Neural crest cell (in vitro differentiated cells): ENCODE results near the gene NDST4. TPM values are rescaled to one million over a fixed set of nuclear protein-coding genes. Genes with fewer than 3 reads are reported as not detected.
A peak's percentile ranks its signal among the peaks of the same experiment; 100 is the strongest.

Source experiments
- DNase-seq: peaks from one replicate; pipeline ENCODE4 v3.0.0; 2021; ENCODE audit warnings: low read depth, mixed read lengths, low spot score
- H3K27ac Mint-ChIP-seq: one replicate; pipeline ENCODE4 v1.8.0; 2021; ENCODE audit warnings: mild to moderate bottlenecking, mixed read lengths; ENCODE audit not compliant: unreplicated experiment
- H3K27me3 Mint-ChIP-seq: 2 replicates; pipeline ENCODE4 v1.8.0; 2021; ENCODE audit warnings: low read depth, mild to moderate bottlenecking, mixed read lengths
- H3K36me3 Mint-ChIP-seq: 2 replicates; pipeline ENCODE4 v1.8.0; 2021; ENCODE audit warnings: low read depth, mild to moderate bottlenecking, mixed read lengths
- H3K4me1 Mint-ChIP-seq: 2 replicates; pipeline ENCODE4 v1.8.0; 2021; ENCODE audit warnings: mixed read lengths
- H3K4me3 Mint-ChIP-seq: one replicate; pipeline ENCODE4 v1.8.0; 2021; ENCODE audit warnings: mild to moderate bottlenecking, mixed read lengths
- H3K9me3 Mint-ChIP-seq: 2 replicates; pipeline ENCODE4 v1.8.0; 2021; ENCODE audit warnings: mixed read lengths
- total RNA-seq: library from RNA; stranded (reverse); gene quantifications from 2 replicates; pipeline ENCODE4 v1.2.1, GENCODE V29; 2021
- TF ChIP-seq, protein P1 (sequence below): fragments of 200-600 bp; sonication (generic); conservative IDR thresholded peaks from 2 replicates; pipeline ENCODE4 v1.5.0; 2021; ENCODE audit warnings: antibody characterized with exemption, mild to moderate bottlenecking

The NDST4 gene
- total RNA-seq, 1 donor from 2014 or later, result 1.3 TPM

DNA sequence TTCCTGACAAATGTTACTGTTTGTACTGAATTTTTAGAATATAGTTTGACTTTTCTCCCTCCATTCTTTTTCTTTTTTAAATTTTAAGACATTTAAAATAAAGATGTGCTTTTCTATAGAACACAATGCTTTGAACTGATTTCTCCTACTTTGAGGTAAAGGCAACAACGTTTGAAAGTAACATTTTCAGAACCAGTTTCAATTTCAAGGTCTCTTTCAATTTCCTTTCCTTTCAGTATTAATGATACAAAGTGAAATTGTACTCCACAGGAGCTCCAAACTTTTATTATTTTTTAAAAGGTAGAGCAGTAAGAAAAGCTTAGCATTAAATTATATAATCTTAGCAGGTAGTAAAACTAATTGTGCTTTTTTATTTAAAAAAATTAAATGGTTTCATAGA is 54.9 kb downstream of the NDST4 start:
- no peak for DNase-seq
- no peak overlapping the region for H3K27ac Mint-ChIP-seq
- H3K4me1 Mint-ChIP-seq, result no peaks in the 10 kb centered on the region
- H3K36me3 Mint-ChIP-seq, result no peaks in the 10 kb centered on the region
- no peaks in the 10 kb centered on the region for H3K27me3 Mint-ChIP-seq
- H3K9me3 Mint-ChIP-seq, result no peaks in the 10 kb centered on the region
- TF ChIP-seq, protein P1, sequence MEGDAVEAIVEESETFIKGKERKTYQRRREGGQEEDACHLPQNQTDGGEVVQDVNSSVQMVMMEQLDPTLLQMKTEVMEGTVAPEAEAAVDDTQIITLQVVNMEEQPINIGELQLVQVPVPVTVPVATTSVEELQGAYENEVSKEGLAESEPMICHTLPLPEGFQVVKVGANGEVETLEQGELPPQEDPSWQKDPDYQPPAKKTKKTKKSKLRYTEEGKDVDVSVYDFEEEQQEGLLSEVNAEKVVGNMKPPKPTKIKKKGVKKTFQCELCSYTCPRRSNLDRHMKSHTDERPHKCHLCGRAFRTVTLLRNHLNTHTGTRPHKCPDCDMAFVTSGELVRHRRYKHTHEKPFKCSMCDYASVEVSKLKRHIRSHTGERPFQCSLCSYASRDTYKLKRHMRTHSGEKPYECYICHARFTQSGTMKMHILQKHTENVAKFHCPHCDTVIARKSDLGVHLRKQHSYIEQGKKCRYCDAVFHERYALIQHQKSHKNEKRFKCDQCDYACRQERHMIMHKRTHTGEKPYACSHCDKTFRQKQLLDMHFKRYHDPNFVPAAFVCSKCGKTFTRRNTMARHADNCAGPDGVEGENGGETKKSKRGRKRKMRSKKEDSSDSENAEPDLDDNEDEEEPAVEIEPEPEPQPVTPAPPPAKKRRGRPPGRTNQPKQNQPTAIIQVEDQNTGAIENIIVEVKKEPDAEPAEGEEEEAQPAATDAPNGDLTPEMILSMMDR, result no peak
- H3K4me3 Mint-ChIP-seq, result no peak overlapping the region

DNA sequence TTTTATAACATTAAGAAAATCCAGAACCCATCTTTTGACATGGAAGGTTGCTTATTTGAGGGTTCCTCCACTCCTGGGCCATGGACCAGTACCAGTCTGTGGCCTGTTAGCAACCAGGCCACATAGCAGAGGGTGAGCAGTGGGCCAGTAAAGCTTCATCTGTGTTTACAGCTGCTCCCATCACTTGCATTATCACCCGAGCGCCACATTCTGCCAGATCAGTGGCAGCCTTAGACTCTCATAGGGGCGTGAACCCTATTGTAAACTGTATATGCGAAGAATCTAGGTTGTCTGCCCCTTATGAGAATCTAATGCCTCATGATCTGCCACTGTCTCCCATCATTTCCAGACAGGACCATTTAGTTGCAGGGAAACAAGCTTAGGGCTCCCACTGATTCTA is 58.6 kb downstream of the NDST4 start:
- H3K9me3 Mint-ChIP-seq, result no peaks in the 10 kb centered on the region
- TF ChIP-seq, protein P1, result no peak
- DNase-seq, result no peak
- H3K36me3 Mint-ChIP-seq, result no peaks in the 10 kb centered on the region
- no peaks in the 10 kb centered on the region for H3K4me1 Mint-ChIP-seq
- no peak overlapping the region for H3K4me3 Mint-ChIP-seq
- no peaks in the 10 kb centered on the region for H3K27me3 Mint-ChIP-seq
- H3K27ac Mint-ChIP-seq, result peak overlapping the region; percentile 78

DNA sequence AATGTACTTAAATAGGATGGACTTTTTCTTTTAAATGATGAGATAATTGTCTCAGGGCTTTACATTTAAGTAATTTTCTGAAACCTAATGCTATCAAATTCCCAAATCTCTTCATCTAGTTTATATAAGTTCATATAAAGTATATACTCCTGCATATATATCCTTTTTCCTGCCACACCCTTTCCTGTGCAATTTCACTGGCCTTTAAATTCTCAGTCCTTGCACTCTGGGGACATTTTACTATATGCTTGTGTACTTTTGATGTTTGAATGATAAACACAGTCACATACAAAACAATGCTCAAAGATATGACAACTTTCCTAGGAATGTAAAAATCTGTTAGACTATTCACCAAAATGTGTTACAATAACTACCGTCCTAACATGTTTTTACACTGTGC is 60.1 kb downstream of the NDST4 start:
- Mint-ChIP-seq H3K4me1 (no peaks in the 10 kb centered on the region), H3K36me3 (no peaks in the 10 kb centered on the region), H3K27me3 (no peaks in the 10 kb centered on the region), H3K27ac (no peak overlapping the region), H3K4me3 (no peak overlapping the region), H3K9me3 (no peaks in the 10 kb centered on the region)
- no peak for DNase-seq
- TF ChIP-seq, protein P1, result no peak

DNA sequence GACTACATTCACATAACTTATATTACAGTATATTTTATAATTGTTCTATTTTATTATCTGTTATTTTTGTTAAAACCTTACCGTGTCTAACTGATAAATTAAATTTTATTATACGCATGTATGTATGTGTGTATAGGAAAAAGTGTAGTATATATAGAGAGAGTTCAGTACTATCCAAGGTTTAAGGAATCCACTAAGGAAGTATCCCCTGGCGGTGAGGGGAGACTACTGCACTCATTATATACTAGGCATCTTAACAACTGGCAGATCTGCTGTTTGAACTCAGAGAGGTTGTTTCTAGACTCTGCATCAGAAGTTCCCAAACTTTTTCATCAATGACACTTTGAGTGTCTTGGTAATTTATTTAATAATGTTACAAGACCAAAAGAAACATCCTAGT is 70.9 kb downstream of the NDST4 start:
- H3K27me3 Mint-ChIP-seq, result no peaks in the 10 kb centered on the region
- no peak overlapping the region for H3K27ac Mint-ChIP-seq
- TF ChIP-seq, protein P1, result peak; percentile 54
- H3K4me1 Mint-ChIP-seq, result no peaks in the 10 kb centered on the region
- no peak for DNase-seq
- H3K36me3 Mint-ChIP-seq, result no peaks in the 10 kb centered on the region
- no peaks in the 10 kb centered on the region for H3K9me3 Mint-ChIP-seq
- no peak overlapping the region for H3K4me3 Mint-ChIP-seq

DNA sequence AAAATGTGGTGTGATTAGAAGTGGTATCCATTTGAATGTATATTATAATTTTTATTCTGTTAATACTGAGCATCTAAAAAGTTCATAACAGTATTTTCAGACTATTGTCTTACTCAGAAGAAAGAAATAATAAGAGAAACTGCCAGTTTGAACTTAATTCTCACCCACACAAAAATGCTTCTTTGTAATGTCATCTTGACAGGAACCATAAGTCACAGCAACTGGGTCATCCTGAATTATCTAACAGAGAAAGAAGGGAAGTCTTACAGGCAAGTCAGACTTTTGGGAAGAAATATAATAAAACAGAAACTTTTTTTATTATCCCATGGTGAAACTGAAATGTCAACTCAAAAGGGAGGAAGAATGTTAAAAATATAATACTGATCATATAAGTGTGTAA is 83.1 kb downstream of the NDST4 start:
- Mint-ChIP-seq H3K36me3 (no peaks in the 10 kb centered on the region), H3K4me1 (peaks cover 6% of the 10 kb centered on the region), H3K27ac (no peak overlapping the region), H3K27me3 (no peaks in the 10 kb centered on the region), H3K4me3 (no peak overlapping the region), H3K9me3 (no peaks in the 10 kb centered on the region)
- DNase-seq, result no peak
- TF ChIP-seq, protein P1, result no peak
